Measurements from ENCODE around the gene RGL4.
"Not testable (repeated sequence)": the region's sequence is repeated elsewhere in the genome, so short reads cannot be mapped to it uniquely, and the experiment has no call there.

The RGL4 gene

GRCh38 chr22:23655891-23656475 is 34.8 kb upstream of the RGL4 start:
- Histone ChIP-seq H3K27me3 (no peaks in the 10 kb centered on the region), H3K27ac (no peak overlapping the region), H3K4me3 (ENCODE audit: low read depth in 1 of 2, low read length in 1 of 2) (no peak overlapping the region), H3K36me3 (peaks cover 71% of the 10 kb centered on the region), H3K9me3 (no peaks in the 10 kb centered on the region), H3K4me1 (ENCODE audit: control insufficient read depth in 1 of 2, insufficient read depth in 1 of 2, low read depth in 1 of 2, low read length in 1 of 2) (peaks cover 0 to 4% of the 10 kb centered on the region in 2 experiments)
- TF ChIP-seq, protein P1, sequence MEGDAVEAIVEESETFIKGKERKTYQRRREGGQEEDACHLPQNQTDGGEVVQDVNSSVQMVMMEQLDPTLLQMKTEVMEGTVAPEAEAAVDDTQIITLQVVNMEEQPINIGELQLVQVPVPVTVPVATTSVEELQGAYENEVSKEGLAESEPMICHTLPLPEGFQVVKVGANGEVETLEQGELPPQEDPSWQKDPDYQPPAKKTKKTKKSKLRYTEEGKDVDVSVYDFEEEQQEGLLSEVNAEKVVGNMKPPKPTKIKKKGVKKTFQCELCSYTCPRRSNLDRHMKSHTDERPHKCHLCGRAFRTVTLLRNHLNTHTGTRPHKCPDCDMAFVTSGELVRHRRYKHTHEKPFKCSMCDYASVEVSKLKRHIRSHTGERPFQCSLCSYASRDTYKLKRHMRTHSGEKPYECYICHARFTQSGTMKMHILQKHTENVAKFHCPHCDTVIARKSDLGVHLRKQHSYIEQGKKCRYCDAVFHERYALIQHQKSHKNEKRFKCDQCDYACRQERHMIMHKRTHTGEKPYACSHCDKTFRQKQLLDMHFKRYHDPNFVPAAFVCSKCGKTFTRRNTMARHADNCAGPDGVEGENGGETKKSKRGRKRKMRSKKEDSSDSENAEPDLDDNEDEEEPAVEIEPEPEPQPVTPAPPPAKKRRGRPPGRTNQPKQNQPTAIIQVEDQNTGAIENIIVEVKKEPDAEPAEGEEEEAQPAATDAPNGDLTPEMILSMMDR (IDR thresholded peaks at IDR 0.05): no peak

DNA sequence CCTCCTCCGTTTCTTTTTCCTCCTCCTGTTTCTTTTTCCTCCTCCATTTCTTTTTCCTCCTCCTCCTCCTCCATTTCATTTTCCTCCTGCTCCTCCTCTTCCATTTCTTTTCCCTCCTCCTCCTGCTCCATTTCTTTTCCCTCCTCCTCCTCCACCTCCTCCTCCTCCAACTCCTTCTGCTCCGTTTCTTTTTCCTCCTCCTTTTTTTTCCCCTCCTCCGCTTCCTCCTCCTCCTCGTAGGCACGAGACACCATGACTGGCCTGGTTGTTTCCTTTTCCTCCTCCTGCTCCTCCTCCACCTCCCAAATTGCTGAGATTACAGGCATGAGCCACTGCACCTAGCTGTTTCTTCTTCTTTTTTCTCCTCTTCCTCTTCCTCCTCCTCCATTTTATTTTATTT is 33.1 kb upstream of the RGL4 start:
- Histone ChIP-seq H3K4me1 (ENCODE audit: control insufficient read depth in 1 of 2, insufficient read depth in 1 of 2, low read depth in 1 of 2, low read length in 1 of 2) (peaks cover 0 to 4% of the 10 kb centered on the region in 2 experiments), H3K36me3 (peaks cover 55% of the 10 kb centered on the region)
- TF ChIP-seq, protein P1 (IDR thresholded peaks at IDR 0.05): no peak

GRCh38 chr22:23660381-23660780 is 30.4 kb upstream of the RGL4 start:
- not testable (repeated sequence) for H3K4me3 ChIP-seq (ENCODE audit: low read depth in 1 of 2, low read length in 1 of 2); H3K4me1 ChIP-seq (ENCODE audit: control insufficient read depth in 1 of 2, insufficient read depth in 1 of 2, low read depth in 1 of 2, low read length in 1 of 2); H3K27ac ChIP-seq; H3K9me3 ChIP-seq; H3K27me3 ChIP-seq
- peaks cover 47% of the 10 kb centered on the region for H3K36me3 ChIP-seq

More for the DNA sequence above, 33.1 kb upstream of the RGL4 start:
- Histone ChIP-seq H3K27me3 (no peaks in the 10 kb centered on the region), H3K4me3 (ENCODE audit: low read depth in 1 of 2, low read length in 1 of 2) (no peak overlapping the region), H3K27ac (no peak overlapping the region), H3K9me3 (no peaks in the 10 kb centered on the region)

DNA sequence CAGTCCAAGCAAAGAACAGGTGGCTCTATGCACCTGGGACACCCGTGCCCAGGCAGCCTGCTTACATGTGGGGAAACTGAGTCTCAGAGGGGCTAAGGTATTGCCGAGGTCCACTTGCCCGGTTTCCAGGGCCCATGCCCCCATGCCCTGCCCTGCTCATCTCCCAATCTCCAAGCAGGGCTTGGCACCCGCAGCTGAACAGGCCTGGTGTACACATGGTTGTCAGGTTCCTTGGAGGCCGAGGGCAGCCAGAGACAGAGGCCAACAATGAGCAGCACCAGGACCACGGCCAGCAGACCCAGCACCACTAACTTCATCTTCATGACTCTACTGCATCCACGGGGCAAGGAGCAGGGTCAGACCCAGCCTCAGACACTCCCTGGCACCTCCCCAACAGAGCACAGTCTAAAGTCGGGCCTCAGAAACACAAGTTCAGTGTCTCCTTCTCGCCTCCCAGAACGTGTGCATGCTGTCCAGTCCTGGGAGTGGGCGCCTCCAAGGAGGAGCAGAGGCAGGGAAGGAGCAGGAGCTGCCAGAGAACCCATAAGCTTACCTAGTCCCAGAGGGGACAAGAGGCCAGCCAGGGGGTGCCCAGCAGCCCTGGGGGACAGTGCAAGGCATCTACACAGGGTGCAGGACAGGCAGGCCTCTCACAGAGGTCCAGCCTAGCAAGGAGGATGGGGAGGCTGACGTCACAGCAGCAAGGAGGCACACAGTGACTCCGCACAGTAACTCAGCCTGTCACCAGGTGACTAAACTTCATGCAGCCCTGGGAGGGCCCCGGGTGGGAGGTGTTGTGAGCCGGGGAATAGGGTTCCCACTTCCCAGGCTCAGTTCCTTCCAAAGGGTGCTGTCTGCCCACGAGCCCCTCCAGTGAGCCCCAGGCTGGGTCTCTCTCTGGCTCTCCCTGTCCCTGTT is 20.2 kb upstream of the RGL4 start:
- TF ChIP-seq, protein P1 (IDR thresholded peaks at IDR 0.05): no peak
- H3K27me3 ChIP-seq: no peaks in the 10 kb centered on the region
- H3K4me1 ChIP-seq (ENCODE audit: control insufficient read depth in 1 of 2, insufficient read depth in 1 of 2, low read depth in 1 of 2, low read length in 1 of 2): peaks cover 44% of the 10 kb centered on the region in 2 experiments
- no peaks in the 10 kb centered on the region for H3K9me3 ChIP-seq
- H3K36me3 ChIP-seq: no peaks in the 10 kb centered on the region
- H3K4me3 ChIP-seq (ENCODE audit: low read depth in 1 of 2, low read length in 1 of 2): no peak overlapping the region
- H3K27ac ChIP-seq: peak overlapping the region; percentile 56

DNA sequence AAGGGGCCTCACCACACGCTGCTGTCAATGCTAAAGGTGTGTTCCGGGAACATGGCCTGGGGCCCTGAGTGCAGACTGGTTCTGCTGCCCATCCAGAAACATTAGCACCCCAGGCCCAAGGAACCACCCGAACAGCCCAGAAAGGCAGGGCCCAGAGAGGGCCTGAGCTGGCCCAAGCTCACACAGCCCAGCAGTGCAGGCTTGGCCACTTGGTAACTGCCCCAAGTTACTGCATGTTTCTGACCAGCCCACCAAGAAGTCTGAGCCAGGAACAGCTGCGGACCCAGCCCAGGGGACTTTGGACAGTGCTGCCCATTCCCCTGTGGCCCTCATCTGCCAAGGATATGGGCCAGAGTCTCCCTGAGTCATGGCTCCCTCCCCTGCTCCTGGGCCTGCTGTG is 19.4 kb upstream of the RGL4 start:
- peaks cover 51 to 52% of the 10 kb centered on the region in 2 experiments for H3K4me1 ChIP-seq (ENCODE audit: control insufficient read depth in 1 of 2, insufficient read depth in 1 of 2, low read depth in 1 of 2, low read length in 1 of 2)
- H3K9me3 ChIP-seq; H3K27ac ChIP-seq; H3K27me3 ChIP-seq; H3K4me3 ChIP-seq (ENCODE audit: low read depth in 1 of 2, low read length in 1 of 2); H3K36me3 ChIP-seq: not testable (repeated sequence)

GRCh38 chr22:23672307-23673049 is 18.3 kb upstream of the RGL4 start:
- H3K27me3 ChIP-seq, H3K36me3 ChIP-seq: not testable (repeated sequence)
- H3K27ac ChIP-seq: peak overlapping the region; percentile 91

More at GRCh38 chr22:23672307-23673049, 18.3 kb upstream of the RGL4 start:
- not testable (repeated sequence) for H3K9me3 ChIP-seq
- peak overlapping the region in 1 of 2 experiments; percentile 39 for H3K4me3 ChIP-seq (ENCODE audit: low read depth in 1 of 2, low read length in 1 of 2)
- H3K4me1 ChIP-seq (ENCODE audit: control insufficient read depth in 1 of 2, insufficient read depth in 1 of 2, low read depth in 1 of 2, low read length in 1 of 2): peaks cover 62 to 63% of the 10 kb centered on the region in 2 experiments

All from neutrophil (primary cell).